Kidney glomerular epithelial cell (primary cell): ENCODE data around the gene PIK3R5.
"Not testable (repeated sequence)": the region's sequence is repeated elsewhere in the genome, so short reads cannot be mapped to it uniquely, and the experiment has no call there.

ENCODE experiments used
- DNase-seq: peaks from one replicate; lab custom pipeline; 2025; lab: John Stamatoyannopoulos, UW

PIK3R5 gene

GRCh38 chr17:8894673-8895578, 70.6 kb downstream of the PIK3R5 start:
- peak; percentile 34 for DNase-seq

- no peak for DNase-seq
Observed at GRCh38 chr17:8894202-8894671, 71.3 kb downstream of the PIK3R5 start.

DNA sequence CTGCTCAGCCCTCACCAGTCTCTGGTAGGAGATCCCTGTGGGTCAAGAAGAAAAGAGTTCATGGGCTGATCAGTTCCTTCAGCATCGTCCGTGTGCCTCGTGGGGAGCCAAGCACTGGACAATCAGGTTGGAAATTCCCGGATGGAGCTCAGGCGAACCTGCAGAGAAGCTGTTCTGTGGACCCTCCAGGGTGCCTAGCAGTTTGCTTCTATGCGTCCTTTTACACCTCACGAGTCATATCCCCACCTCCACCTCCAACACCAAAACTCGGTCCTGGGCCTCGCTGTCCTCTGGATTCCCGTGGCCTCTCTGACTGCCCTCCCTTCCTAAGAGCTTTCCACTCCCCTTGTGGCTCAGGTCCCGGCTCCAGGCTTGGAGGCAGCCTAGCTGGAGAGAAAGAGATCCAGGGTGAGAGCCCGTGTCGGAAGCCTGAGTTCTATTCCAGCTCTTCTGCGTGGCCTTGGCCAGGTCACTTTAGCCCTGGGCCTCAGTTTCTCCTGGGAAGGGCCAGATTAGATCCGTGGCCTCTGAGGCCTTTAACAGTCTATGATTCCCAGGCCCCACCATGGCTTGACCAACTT, 71.8 kb downstream of the PIK3R5 start:
- no peak for DNase-seq

DNA sequence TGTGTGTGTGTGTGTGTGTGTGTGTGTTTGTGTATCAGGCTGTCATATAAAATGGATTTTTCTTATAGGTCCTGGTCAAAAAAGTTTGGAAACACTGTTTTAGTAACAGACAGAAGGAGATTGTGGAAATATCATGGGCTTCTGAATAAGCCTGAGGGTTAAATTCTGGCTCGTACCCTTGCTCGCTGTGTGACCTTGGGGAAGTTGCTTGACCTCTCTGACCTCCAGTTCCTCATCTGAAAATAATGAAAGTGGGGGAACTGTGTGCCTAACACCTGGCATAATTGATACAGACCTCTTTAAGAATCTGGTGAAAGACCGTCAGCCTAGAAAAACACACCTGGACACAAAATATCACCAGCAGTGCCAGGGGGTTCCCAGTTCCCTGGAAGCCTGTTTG, 72.4 kb downstream of the PIK3R5 start:
- no peak for DNase-seq

- DNase-seq: no peak
Observed at GRCh38 chr17:8892338-8892690, 73.2 kb downstream of the PIK3R5 start.

GRCh38 chr17:8890671-8891070, 74.8 kb downstream of the PIK3R5 start:
- no peak for DNase-seq

DNA sequence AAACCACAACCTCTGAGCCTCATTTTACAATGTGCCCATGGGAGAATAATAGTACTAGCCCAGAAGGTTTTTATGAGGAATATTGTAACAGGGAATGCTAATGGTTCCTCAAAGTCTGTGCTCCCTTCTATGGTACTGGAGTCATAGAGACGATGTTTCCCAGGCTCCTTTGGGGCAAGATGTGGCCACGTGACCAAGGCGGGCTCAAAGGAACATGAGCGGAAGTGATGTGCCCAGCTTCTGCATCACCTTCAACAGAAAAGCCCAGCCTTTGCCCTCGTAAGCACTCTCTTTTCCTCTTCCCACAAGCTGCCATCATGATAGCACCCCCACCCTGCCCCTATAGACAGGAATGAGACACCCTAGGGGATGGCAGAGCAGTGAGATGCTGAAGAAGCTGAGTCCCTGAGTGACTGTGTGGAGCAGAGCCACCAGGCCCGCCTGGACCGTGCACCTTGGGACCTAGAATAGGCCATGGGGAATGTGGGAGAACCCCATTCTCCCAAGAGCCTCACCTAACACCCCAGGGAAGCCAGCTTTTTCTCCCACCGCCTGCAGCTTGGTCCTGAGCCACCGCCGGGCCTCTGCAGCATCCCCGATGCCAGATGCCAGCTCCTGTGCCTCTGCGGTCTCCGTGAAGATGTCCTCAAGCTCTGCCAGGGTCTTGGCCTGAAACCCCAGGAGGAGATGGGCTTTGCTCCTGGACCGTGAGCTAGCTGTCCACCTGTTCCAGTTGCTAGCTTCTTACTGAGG, 75.9 kb downstream of the PIK3R5 start:
- no peak for DNase-seq

DNA sequence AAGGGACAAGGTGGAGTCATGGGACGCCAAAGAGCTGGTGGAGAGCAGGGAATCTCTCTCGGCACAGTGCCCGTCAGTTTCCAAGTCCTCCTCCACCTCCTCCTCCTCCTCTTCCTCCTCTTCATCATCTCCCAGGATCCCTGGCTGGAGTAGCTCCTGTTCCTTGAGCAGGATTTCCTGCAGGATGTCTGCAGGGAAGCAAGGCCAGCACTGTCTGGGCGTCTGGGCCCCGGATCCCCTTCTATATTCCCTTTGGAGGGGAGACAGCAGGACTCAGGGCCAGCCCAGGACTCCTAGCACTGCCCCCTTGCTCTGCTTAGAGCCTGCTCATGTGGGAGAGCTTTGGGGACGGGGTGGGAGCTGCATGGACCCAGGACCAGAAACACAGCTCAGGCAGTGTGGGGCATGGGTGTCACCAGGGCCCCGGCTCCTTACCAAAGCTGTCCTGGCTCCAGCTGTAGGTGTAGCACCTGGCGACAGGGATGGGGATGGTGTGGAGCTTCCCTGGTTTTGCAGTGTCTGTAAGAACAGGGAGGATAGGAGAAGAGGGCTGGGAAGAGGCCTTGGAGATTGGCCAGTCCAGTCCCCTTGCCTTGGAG, 76.7 kb downstream of the PIK3R5 start:
- no peak for DNase-seq

- no peak for DNase-seq
Observed at GRCh38 chr17:8887834-8888703, 77.4 kb downstream of the PIK3R5 start.

GRCh38 chr17:8887301-8887700, 78.2 kb downstream of the PIK3R5 start:
- no peak for DNase-seq

GRCh38 chr17:8885967-8886684, 79.4 kb downstream of the PIK3R5 start:
- DNase-seq: no peak

GRCh38 chr17:8885163-8885966, 80.1 kb downstream of the PIK3R5 start:
- not testable (repeated sequence) for DNase-seq

- no peak for DNase-seq
Observed at GRCh38 chr17:8884336-8884990, 81.0 kb downstream of the PIK3R5 start.

DNA sequence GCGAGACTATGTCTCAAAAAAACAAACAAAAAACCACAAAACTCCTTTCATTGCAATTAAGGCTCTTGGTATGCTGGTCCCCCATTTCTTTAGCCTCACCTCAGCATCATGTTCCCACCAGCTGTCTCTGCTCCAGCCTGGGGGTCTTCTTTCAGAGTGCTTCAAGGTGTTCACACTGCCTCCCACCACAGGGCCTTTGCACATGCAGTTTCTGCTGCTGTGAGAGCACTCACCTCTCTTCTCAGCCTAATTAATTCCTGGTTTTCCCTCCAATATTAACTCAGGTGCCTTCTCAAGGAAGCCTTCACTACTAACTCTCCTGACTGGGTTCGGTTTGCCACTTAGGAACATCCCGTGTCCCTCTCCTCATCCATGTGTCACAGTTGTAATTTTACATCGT, 82.2 kb downstream of the PIK3R5 start:
- no peak for DNase-seq

DNA sequence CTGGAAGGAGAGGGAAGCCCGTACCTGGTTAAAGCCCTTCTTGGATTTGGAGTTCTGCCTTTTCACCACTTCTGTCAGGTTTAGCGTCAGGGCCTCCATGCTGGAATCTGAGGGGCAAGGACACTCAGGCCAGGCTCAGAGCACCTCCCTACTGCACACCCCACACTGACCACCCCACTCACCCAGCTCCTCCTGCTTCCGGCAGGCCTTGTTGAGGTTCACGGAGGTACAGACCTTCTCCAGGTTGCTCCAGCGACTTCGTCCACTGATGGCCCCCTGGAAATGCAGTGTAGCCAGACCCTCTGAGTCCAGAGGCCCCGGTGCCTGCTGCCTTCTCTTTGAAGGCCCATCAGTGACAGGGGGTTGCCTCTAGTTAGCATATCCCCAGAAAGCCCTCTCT, 83.9 kb downstream of the PIK3R5 start:
- no peak for DNase-seq

DNA sequence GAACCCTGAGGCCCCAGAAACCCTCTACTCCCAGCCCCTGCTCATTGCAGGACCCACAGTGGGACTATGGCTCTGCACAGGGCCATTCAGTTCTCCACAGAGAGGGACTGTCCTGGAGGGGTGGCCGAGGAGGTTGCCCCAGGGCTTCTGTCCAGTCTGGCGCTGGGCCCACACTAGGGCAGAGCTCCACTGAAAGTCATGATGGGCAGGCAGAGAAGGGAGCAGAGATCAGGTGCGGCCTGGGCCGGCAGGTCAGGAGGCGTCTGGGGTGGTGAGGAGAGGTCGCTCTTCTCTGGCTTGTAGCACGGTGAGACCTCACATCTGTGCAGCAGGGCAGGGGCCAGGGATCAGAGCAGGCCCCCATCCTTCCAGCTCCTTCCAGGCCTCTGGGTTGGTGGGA, 85.0 kb downstream of the PIK3R5 start:
- no peak for DNase-seq

DNA sequence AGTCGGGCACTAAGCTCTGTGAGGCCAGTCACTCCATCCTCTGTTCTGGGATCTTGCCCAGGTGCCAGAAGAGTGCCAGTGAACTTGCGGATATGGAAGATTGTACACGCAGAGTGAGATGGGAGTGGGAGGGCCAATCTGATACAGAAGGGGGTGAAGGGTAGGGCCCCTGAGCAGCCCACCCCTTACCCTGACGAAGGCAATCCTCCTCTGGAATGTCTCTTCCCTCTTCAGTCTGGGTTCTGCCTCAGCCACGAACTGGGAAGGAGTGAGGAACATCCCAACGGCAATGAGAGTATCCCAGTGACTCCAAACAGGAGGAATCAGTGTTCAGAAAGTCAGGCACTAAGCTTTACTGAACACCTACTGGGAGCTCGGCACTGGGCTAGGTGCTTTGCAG, 86.1 kb downstream of the PIK3R5 start:
- no peak for DNase-seq

- no peak for DNase-seq
Observed at GRCh38 chr17:8877984-8878383, 87.5 kb downstream of the PIK3R5 start.

- DNase-seq: no peak
Observed at GRCh38 chr17:8875957-8876356, 89.5 kb downstream of the PIK3R5 start.
